H9 (cell line): ENCODE data around the gene EXOC5. TPM values are rescaled to one million over a fixed set of nuclear protein-coding genes. Genes with fewer than 3 reads are reported as not detected.

ENCODE experiments used
- DNase-seq: peaks from one replicate; pipeline ENCODE4 v3.0.0-alpha.2; 2017
- H2AFZ ChIP-seq: one replicate; pipeline ENCODE4 v1.6.1; 2013; ENCODE audit warnings: mild to moderate bottlenecking, low read length, control low read depth, moderate library complexity
- H2AK5ac ChIP-seq: 2 replicates; pipeline ENCODE4 v1.6.1; 2013; ENCODE audit warnings: low read length, control low read depth, mixed read lengths; ENCODE audit not compliant: insufficient read length
- H2BK120ac ChIP-seq: one replicate; pipeline ENCODE4 v1.6.1; 2013; ENCODE audit warnings: low read depth, mild to moderate bottlenecking, low read length, control low read depth, inconsistent platforms; ENCODE audit not compliant: poor library complexity, severe bottlenecking
- H2BK12ac ChIP-seq: 2 replicates; pipeline ENCODE4 v1.6.1; 2013; ENCODE audit warnings: low read length, control low read depth, mixed read lengths, low read depth; ENCODE audit not compliant: insufficient read length
- H2BK15ac ChIP-seq: 2 replicates; pipeline ENCODE4 v1.6.1; 2013; ENCODE audit warnings: low read depth, low read length, control low read depth
- H2BK20ac ChIP-seq: one replicate; pipeline ENCODE4 v1.6.1; 2013; ENCODE audit warnings: low read depth, mild to moderate bottlenecking, low read length, control low read depth, inconsistent platforms; ENCODE audit not compliant: poor library complexity, severe bottlenecking
- H2BK5ac ChIP-seq: 2 replicates; pipeline ENCODE4 v1.6.1; 2013; ENCODE audit warnings: low read length, control low read depth, mixed read lengths; ENCODE audit not compliant: insufficient read length
- H3K14ac ChIP-seq: 2 replicates; pipeline ENCODE4 v1.6.1; 2013; ENCODE audit warnings: low read length, control low read depth; ENCODE audit not compliant: insufficient read depth
- H3K18ac ChIP-seq: 2 replicates; pipeline ENCODE4 v1.6.1; 2013; ENCODE audit warnings: low read depth, mild to moderate bottlenecking, mixed read lengths, low read length, control low read depth; ENCODE audit not compliant: insufficient read length
- H3K23ac ChIP-seq: 2 replicates; pipeline ENCODE4 v1.6.1; 2013; ENCODE audit warnings: low read length, control low read depth, mixed read lengths, low read depth; ENCODE audit not compliant: insufficient read length
- H3K23me2 ChIP-seq: 2 replicates; pipeline ENCODE4 v1.6.1; 2013; ENCODE audit warnings: low read depth, mild to moderate bottlenecking, mixed read lengths, low read length, control low read depth; ENCODE audit not compliant: insufficient read length, poor library complexity, severe bottlenecking
- H3K27ac ChIP-seq: 2 replicates; pipeline ENCODE4 v1.5.1; 2013; ENCODE audit warnings: low read length, control low read depth, mixed read lengths, low read depth; ENCODE audit not compliant: insufficient read length
- H3K27me3 ChIP-seq: 2 replicates; pipeline ENCODE4 v1.6.1; 2013; ENCODE audit warnings: low read length, control low read depth, inconsistent platforms; ENCODE audit not compliant: insufficient read depth
- H3K4ac ChIP-seq: 2 replicates; pipeline ENCODE4 v1.6.1; 2013; ENCODE audit warnings: low read depth, mild to moderate bottlenecking, control low read depth, inconsistent platforms, low read length, moderate library complexity
- H3K4me1 ChIP-seq: 2 replicates; pipeline ENCODE4 v1.6.1; 2013; ENCODE audit warnings: low read length, control low read depth, inconsistent platforms; ENCODE audit not compliant: insufficient read depth
- H3K4me2 ChIP-seq: 2 replicates; pipeline ENCODE4 v1.6.1; 2013; ENCODE audit warnings: low read length, control low read depth, mixed read lengths; ENCODE audit not compliant: insufficient read length, insufficient read depth
- H3K56ac ChIP-seq: 2 replicates; pipeline ENCODE4 v1.6.1; 2013; ENCODE audit warnings: low read depth, mild to moderate bottlenecking, mixed read lengths, low read length, control low read depth; ENCODE audit not compliant: insufficient read length
- H3K79me1 ChIP-seq: 2 replicates; pipeline ENCODE4 v1.6.1; 2013; ENCODE audit warnings: low read depth, mild to moderate bottlenecking, moderate library complexity, low read length, control low read depth, inconsistent platforms; ENCODE audit not compliant: insufficient read depth, poor library complexity, severe bottlenecking
- H3K79me2 ChIP-seq: 2 replicates; pipeline ENCODE4 v1.6.1; 2013; ENCODE audit warnings: low read length, control low read depth, inconsistent platforms; ENCODE audit not compliant: insufficient read depth
- H3K9ac ChIP-seq: 2 replicates; pipeline ENCODE4 v1.6.1; 2013; ENCODE audit warnings: low read length, control low read depth, mixed read lengths; ENCODE audit not compliant: insufficient read length; ENCODE audit errors: extremely low read depth
- H3K9me3 ChIP-seq: one replicate; pipeline ENCODE4 v1.6.1; 2013; ENCODE audit warnings: low read depth, low read length, inconsistent platforms; ENCODE audit not compliant: control insufficient read depth
- H3T11ph ChIP-seq: one replicate; pipeline ENCODE4 v1.6.1; 2013; ENCODE audit warnings: mild to moderate bottlenecking, low read length, control low read depth, inconsistent platforms
- H4K20me1 ChIP-seq: one replicate; pipeline ENCODE4 v1.6.1; 2013; ENCODE audit not compliant: control insufficient read depth, insufficient read length, insufficient read depth
- H4K5ac ChIP-seq: 2 replicates; pipeline ENCODE4 v1.6.1; 2013; ENCODE audit warnings: low read depth, mild to moderate bottlenecking, mixed read lengths, low read length, control low read depth; ENCODE audit not compliant: insufficient read length
- H4K8ac ChIP-seq: replicated peaks from 2 replicates; pipeline ENCODE4 v1.6.1; 2013; ENCODE audit warnings: low read length, control low read depth, mixed read lengths, low read depth; ENCODE audit not compliant: insufficient read length
- H4K91ac ChIP-seq: 2 replicates; pipeline ENCODE4 v1.6.1; 2013; ENCODE audit warnings: low read depth, mild to moderate bottlenecking, moderate library complexity, mixed read lengths, low read length, control low read depth; ENCODE audit not compliant: insufficient read length
- H3K27ac Mint-ChIP-seq, 3 experiments: 2 replicates in 2 of 3; 3 replicates in 1 of 3; pipeline ENCODE4 v1.8.0; 2020 to 2021; ENCODE audit warnings: mixed read lengths in 3 of 3, mild to moderate bottlenecking in 1 of 3, moderate library complexity in 1 of 3
- H3K27me3 Mint-ChIP-seq: 2 replicates; pipeline ENCODE4 v1.8.0; 2021; ENCODE audit warnings: low read depth, mild to moderate bottlenecking, moderate library complexity, mixed read lengths
- H3K36me3 Mint-ChIP-seq, 3 experiments: 2 replicates in 2 of 3; 3 replicates in 1 of 3; pipeline ENCODE4 v1.8.0; 2020 to 2021; ENCODE audit warnings: low read depth in 3 of 3, mixed read lengths in 3 of 3; ENCODE audit not compliant: insufficient read depth in 1 of 3
- H3K4me1 Mint-ChIP-seq, 2 experiments: 2 replicates each; pipeline ENCODE4 v1.8.0; 2020; ENCODE audit warnings: mixed read lengths in 2 of 2
- H3K4me3 Mint-ChIP-seq, 2 experiments: 2 replicates in 1 of 2; 3 replicates in 1 of 2; pipeline ENCODE4 v1.8.0; 2020 to 2021; ENCODE audit warnings: mild to moderate bottlenecking in 2 of 2, mixed read lengths in 2 of 2, moderate library complexity in 1 of 2
- H3K9me3 Mint-ChIP-seq, 2 experiments: 2 replicates in 1 of 2; 3 replicates in 1 of 2; pipeline ENCODE4 v1.8.0; 2020; ENCODE audit warnings: mild to moderate bottlenecking in 2 of 2, mixed read lengths in 2 of 2, moderate library complexity in 1 of 2
- CTCF ChIP-seq: fragments of 200-600 bp; sonication (generic); conservative IDR thresholded peaks from 3 replicates; pipeline ENCODE4 v1.8.0; 2021; ENCODE audit warnings: antibody characterized with exemption, mild to moderate bottlenecking
- WGBS: extraction: QIAGEN DNeasy Blood & Tissue Kit; methylation state at CpG from one replicate; pipeline ENCODE4 v1.1.7; 2013; ENCODE audit warnings: missing lambda C conversion rate, low lambda C conversion rate, mixed read lengths; ENCODE audit not compliant: insufficient read length; ENCODE audit errors: extremely low coverage; 5-methylcytosine and 5-hydroxymethylcytosine counted together
- total RNA-seq: library from RNA; stranded (reverse); gene quantifications from 2 replicates; pipeline ENCODE4 v1.2.1, GENCODE V29; 2021

The EXOC5 gene
- total RNA-seq, 1 experiment from 2014 or later = 92.9 TPM

- H2BK20ac ChIP-seq = no peak overlapping the region
- H4K8ac ChIP-seq = no peak overlapping the region
- H3K4me1 ChIP-seq = no peaks in the 10 kb centered on the region; the same call in 1 of the 2 replicates
- no peak overlapping the region for H3K4ac ChIP-seq
- DNase-seq = no peak
- H3T11ph ChIP-seq = no peak overlapping the region
- H3K9ac ChIP-seq = no peak overlapping the region
- Mint-ChIP-seq H3K36me3 (no peaks in the 10 kb centered on the region; a peak in 1 of 7 replicates), H3K4me3 (no peak overlapping the region), H3K9me3 (peaks cover 0 to 2% of the 10 kb centered on the region in 2 experiments; a peak in 1 of 5 replicates), H3K4me1 (peaks cover 22 to 30% of the 10 kb centered on the region in 2 experiments), H3K27me3 (no peaks in the 10 kb centered on the region), H3K27ac (no peak overlapping the region)
- H2AFZ ChIP-seq = no peak overlapping the region
- no peaks in the 10 kb centered on the region for H4K20me1 ChIP-seq
- H3K18ac ChIP-seq = no peak overlapping the region
- no peaks in the 10 kb centered on the region for H3K23me2 ChIP-seq
- H3K27me3 ChIP-seq = no peaks in the 10 kb centered on the region
- H3K27ac ChIP-seq = no peak overlapping the region
- no peak overlapping the region for H3K14ac ChIP-seq
- H3K23ac ChIP-seq = no peak overlapping the region
- no peaks in the 10 kb centered on the region for H3K79me1 ChIP-seq
- no peak overlapping the region for H2BK120ac ChIP-seq
- no peak overlapping the region for H3K56ac ChIP-seq
- no peaks in the 10 kb centered on the region for H3K79me2 ChIP-seq
- no peak for TF ChIP-seq CTCF
- no peak overlapping the region for H2BK12ac ChIP-seq
- no peak overlapping the region for H2BK5ac ChIP-seq
- no peaks in the 10 kb centered on the region for H3K9me3 ChIP-seq
- H3K4me2 ChIP-seq = no peak overlapping the region
- no CpG with 5 or more reads among the region's 2 CpGs for WGBS
- H4K5ac ChIP-seq = no peak overlapping the region
- no peak overlapping the region for H4K91ac ChIP-seq
- H2AK5ac ChIP-seq = no peak overlapping the region
- H2BK15ac ChIP-seq = no peak overlapping the region
These were observed 100.5 kb downstream of the EXOC5 start for GRCh38 chr14:57168138-57168679.
